HG03354 (cell line): ENCODE data around the gene ALDH16A1.

ENCODE experiments used
- ATAC-seq: cut with Tn5 transposase; IDR thresholded peaks from one replicate; pipeline ENCODE4 v1.9.1; 2021; ENCODE audit warnings: mild to moderate bottlenecking; ENCODE audit not compliant: unreplicated experiment, poor library complexity, severe bottlenecking

Gene ALDH16A1

GRCh38 chr19:49453013-49453756 is at the start of gene ALDH16A1:
ALDH16A1 (plus strand) TSS chr19:49453225; CDS start chr19:49453332, 107 bp downstream.
- peak; percentile 78 for ATAC-seq

GRCh38 chr19:49403404-49404187 is 49.4 kb upstream of the ALDH16A1 start:
- no peak for ATAC-seq

DNA sequence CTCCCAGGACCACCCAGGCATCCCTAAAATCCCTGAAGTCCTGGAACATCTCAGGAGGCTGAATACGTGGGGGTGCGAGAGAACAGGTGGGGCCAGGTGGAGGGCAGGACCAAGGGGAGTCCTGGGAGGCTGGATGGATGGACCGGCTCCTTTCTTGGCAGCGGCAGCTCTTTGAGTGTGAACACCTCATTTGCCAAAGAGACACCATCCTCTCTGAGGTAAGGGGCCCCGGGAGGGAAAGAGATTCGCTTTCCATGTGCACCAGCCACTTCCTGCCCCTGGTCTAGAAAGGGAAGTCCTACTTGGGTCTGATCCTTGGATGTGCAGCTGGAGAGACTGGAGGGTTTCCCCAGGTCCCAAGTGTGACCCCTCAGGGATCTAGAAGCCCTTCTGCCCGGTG is 45.9 kb upstream of the ALDH16A1 start:
- no peak for ATAC-seq

GRCh38 chr19:49407482-49408015 is 45.5 kb upstream of the ALDH16A1 start:
- no peak for ATAC-seq

DNA sequence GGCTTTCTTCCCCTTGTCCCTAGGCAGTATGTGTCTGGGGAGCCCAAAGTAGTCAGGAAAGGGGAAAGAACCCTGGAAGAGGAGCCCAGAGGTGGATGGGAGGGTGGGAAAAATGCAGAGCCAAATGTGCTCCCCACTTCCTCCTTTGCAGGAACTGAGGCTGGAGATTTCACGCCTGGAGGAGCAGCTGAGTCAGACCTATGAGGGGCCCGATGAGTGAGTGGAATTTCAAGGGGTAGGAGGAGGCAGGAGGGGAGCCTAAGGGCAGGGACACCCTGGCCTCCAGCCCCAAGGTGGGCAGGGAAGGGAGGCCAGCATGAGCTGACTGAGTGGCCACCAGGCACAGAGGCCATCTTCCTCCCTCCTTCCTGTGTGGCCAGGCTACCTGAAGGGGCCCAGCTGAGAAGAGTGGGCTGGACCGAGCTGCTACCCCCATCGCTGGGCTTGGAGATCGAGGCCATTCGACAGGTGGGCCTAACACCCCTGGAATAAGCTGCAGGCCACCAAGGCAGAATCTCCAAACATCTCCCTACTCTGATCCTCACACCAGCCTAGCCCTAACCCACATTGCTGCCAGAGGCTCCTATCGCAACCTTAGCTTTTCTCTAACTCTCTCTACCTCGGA is 44.1 kb upstream of the ALDH16A1 start:
- no peak for ATAC-seq

DNA sequence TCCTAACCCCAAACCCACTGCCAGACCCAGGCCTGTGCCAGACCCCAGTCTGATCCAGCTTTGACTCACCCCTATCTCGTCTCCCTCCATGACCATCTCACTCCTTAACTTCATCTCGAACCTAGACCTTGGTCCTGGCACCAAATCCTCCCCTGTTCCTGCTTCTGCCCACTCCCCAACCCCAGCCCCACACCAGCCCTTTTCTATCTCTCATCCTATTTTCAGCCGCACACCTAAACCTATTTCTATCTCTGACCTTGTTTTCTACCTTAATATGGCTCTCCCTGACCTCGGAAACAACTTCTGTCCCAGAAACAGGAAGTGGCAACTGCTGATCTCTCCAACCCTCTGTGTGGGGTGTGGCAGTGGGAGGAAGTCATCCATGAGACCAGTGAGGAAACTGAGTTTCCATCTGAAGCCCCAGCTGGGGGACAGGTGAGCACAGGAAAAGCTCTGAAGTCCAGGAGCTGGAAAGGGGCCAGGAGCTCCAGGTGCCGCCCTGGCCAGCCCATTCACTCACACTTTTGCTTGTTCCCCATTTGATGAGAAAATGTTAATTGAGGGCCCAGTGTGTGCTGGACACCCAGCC is 43.5 kb upstream of the ALDH16A1 start:
- ATAC-seq, result no peak

GRCh38 chr19:49411681-49412326 is 41.2 kb upstream of the ALDH16A1 start:
- ATAC-seq, result no peak

- no peak for ATAC-seq
Observed at GRCh38 chr19:49413348-49413747, 39.7 kb upstream of the ALDH16A1 start.

DNA sequence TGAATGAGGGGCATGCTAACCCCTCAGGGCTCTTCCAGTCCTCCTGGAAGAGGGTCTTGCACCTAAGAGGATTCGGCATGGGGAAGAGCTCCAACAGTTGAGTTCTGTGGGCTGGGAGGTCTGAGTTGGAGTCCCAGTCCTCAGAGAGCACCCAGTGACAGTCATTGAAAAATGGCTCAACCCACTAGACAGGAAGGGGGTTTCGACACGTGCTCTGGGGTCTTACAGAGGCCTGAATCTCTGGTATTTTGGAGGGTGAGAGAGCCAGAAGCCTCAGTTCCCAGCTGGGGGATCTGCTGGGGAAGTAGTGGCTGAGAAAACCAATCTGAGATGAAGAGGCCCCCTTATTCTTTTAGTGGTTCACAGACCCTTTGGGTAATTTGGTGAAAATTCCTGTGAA is 38.8 kb upstream of the ALDH16A1 start:
- ATAC-seq, result no peak

DNA sequence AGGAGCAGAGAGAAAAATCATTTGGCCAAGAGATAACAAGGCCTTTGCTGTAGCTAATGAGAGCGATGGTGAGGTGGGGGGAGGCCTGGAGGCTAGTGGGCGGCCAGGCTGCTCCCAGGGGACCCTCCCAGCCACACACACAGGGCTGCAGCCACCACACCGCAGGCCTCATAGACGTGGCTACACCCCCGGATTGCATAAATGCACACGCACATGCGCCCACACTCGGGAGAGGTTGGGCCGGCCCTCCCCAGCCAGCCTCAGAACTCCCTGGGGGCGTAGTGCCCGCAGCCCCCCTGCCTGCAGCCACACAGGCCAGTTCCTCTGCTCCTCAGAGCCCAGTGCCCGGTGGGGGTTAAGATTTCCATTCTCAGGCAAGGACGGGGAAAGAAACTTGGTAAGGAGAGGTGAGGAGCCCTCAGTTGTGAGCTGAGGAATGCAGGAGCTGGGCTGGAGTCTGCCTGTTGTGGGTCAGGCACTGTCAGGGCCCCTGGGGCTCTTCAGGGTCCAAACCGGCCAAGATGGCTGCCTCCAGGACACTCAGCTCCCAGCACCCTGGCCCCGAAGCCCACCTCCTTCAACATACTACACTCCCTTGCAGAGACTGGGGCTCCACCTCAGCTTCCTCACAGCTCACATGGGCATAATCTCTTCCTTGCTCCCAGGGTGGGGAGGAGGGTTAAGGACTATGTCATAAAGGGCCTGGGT is 37.8 kb upstream of the ALDH16A1 start:
- ATAC-seq, result no peak

- ATAC-seq, result no peak
Observed at GRCh38 chr19:49415810-49416200, 37.2 kb upstream of the ALDH16A1 start.

- ATAC-seq, result no peak
Observed at GRCh38 chr19:49417088-49417487, 35.9 kb upstream of the ALDH16A1 start.

DNA sequence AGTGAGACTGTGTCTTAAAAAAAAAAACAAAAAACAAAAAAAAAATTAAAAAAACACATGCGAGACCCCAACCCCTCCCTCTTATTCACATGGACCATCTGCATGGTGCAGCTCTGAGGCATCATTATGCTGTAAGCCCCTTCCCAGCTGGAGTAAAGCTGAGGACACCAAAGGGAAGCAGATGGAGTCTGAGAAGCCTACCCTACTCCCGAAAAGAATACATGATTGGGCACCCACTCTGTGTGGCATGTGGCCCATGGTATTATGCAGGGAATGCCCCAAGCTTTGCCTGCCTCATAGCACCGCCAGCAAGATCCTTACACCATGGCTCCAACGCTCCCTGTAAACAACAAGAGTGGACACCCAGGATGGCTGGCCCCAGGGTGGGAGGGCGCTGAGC is 34.5 kb upstream of the ALDH16A1 start:
- ATAC-seq, result no peak

- no peak for ATAC-seq
Observed at GRCh38 chr19:49419173-49419572, 33.9 kb upstream of the ALDH16A1 start.

DNA sequence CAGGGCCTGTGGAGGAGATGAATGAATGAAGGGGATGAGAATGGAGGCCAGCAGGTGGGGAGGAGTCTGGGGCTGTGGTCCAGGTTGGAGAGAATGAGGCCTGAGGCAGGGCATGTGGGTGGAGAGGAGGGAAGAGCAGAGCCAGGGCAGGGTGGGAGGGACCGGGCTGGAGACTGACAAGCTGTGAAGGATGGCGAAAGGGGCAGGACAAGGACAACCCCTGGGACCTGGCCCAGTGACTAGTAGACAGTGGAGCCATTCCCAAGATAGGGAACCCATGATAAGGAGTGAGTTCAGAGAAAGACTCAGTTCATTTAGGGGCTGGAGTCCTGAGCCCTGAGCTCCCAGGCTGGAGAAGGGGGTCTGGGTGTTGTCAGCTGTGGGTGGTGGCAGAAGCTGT is 32.8 kb upstream of the ALDH16A1 start:
- ATAC-seq, result no peak

- no peak for ATAC-seq
Observed at GRCh38 chr19:49421039-49421877, 31.8 kb upstream of the ALDH16A1 start.

DNA sequence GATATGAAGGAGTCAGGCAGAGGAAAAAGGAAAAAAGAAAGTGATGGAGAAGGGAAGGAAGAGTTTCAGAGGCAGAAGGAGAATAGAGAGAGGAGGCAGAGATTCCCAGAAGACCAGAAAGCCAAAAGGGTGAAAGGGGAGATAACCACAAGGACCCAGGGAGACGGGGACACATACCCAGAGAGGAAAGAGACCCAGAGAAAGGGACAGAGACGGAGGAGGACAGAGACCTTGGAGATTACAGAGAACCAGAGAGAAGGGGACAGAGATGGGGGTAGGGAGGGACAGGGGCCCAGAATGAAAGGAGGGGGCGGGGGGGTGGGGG is 31.2 kb upstream of the ALDH16A1 start:
- no peak for ATAC-seq

- ATAC-seq, result no peak
Observed at GRCh38 chr19:49422407-49423070, 30.5 kb upstream of the ALDH16A1 start.
